GM12865 (cell line): ENCODE data around the gene ELMO2.

Experiments
- DNase-seq: peaks from one replicate; pipeline ENCODE4 v3.0.0; 2010; ENCODE audit warnings: low read depth
- H3K4me3 ChIP-seq: 2 replicates; pipeline ENCODE4 v1.5.1; 2011; ENCODE audit warnings: mild to moderate bottlenecking, low read depth, low read length, control low read depth
- TF ChIP-seq, protein P1 (sequence below): IDR thresholded peaks from 2 replicates; pipeline ENCODE4 v1.5.1; 2011; ENCODE audit warnings: low read length, control low read depth, low read depth, inconsistent platforms; ENCODE audit not compliant: insufficient read depth; ENCODE audit errors: missing control alignments

ELMO2 gene

DNA sequence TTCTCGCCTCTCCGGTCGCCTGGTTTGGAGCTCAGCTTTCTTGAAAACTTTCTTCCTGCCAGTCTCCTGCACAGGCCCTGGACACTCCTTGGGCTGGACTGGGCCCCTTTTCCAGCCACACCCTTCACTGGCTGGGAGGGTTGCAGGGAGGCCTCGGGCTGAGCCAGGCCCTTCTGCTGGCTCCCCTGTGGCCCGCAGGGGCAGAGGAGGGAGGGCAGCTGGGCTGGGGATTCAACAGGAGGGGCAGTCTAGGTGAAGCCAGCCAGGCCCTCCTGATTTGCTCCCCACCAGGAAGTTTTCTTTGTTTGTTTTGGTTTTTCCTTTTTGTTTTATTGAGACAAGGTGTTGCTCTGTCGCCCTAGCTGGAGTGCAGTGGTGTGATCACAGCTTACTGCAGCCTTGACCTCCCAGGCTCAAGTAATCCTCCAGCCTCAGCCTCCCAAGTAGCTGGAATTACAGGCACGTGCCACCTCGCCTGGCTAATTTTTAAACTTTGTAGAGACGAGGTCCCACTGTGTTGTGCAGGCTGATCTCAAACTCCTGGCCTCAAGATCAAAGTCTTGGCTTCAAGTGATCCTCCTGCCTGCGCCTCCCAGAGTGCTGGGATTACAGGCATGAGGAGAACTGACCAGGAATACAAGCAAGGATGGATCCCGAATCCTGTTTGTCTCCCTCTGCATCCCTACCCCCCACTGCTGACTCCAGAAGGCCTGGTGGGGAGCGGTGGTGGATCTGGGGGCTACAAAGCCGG is 74.6 kb downstream of the ELMO2 start:
- H3K4me3 ChIP-seq = no peak overlapping the region
- no peak for DNase-seq
- TF ChIP-seq, protein P1, sequence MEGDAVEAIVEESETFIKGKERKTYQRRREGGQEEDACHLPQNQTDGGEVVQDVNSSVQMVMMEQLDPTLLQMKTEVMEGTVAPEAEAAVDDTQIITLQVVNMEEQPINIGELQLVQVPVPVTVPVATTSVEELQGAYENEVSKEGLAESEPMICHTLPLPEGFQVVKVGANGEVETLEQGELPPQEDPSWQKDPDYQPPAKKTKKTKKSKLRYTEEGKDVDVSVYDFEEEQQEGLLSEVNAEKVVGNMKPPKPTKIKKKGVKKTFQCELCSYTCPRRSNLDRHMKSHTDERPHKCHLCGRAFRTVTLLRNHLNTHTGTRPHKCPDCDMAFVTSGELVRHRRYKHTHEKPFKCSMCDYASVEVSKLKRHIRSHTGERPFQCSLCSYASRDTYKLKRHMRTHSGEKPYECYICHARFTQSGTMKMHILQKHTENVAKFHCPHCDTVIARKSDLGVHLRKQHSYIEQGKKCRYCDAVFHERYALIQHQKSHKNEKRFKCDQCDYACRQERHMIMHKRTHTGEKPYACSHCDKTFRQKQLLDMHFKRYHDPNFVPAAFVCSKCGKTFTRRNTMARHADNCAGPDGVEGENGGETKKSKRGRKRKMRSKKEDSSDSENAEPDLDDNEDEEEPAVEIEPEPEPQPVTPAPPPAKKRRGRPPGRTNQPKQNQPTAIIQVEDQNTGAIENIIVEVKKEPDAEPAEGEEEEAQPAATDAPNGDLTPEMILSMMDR = no peak

GRCh38 chr20:46330831-46331371 is 75.5 kb downstream of the ELMO2 start:
- TF ChIP-seq, protein P1 = no peak
- H3K4me3 ChIP-seq = no peak overlapping the region
- DNase-seq = no peak

- TF ChIP-seq, protein P1 = no peak
- H3K4me3 ChIP-seq = no peak overlapping the region
- no peak for DNase-seq
These were observed 76.2 kb downstream of the ELMO2 start for GRCh38 chr20:46330072-46330763.

DNA sequence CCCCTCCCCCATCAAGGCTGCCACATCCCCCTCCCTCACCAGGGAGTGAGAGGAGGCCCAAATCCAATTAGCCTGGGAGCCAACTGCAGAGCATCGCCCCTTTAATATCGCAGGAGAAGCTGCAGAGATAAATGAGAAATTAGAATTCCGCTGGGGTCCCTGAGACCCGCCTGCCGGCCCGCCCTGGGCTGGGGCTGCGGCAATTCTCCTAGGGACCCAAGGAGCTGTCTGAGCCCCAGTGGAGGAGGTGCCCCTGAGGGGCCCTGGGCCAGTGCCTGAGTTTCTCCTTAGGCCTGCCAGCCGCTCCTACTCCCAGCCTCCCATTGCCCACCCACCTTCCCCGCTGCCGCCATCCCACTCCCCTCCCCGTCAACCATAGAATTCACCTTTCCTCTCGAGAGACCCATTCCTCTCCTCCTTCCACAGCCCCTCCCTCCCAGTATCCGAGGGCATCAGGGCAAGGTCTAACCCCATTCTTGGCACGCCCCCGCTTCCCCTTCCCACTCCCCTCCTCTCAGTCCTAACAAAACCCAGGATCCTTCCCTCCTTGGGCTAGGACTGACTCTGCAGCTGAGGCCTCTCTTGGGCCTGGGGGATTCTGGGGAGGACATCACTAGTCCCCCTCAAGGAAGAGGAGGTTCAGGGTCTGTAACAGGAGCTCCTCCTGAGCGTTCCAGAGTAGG is 78.1 kb downstream of the ELMO2 start:
- DNase-seq = no peak
- TF ChIP-seq, protein P1 = no peak

DNA sequence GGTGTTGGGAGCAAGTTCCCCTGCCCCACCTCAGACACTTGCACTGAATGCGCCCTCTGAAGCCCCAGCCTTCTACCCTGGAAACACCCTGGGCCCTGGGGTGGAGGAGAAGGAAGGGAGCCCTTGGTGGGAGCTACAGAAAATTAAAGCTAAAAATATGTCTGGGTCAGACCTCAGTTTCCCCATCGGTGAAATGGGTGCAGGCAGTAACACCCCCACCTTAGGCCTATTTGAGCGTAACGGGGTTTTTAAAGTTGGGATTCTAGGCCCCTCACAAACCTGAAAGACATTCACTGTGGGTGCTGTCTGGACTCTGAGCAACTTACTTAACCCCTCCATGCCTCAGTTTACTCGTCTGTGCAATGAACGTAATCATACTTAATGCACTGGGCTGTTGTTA is 78.9 kb downstream of the ELMO2 start:
- no peak overlapping the region for H3K4me3 ChIP-seq
- TF ChIP-seq, protein P1 = no peak
- no peak for DNase-seq

More for the DNA sequence above, 78.1 kb downstream of the ELMO2 start:
- no peak overlapping the region for H3K4me3 ChIP-seq

GRCh38 chr20:46325789-46326188 is 80.6 kb downstream of the ELMO2 start:
- TF ChIP-seq, protein P1 = no peak
- DNase-seq = no peak
- H3K4me3 ChIP-seq = no peak overlapping the region
